Mesothelial cell of epicardium (in vitro differentiated cells): ENCODE results near the gene LTB4R2. TPM values are rescaled to one million over a fixed set of nuclear protein-coding genes. Genes with fewer than 3 reads are reported as not detected.

Experiments
- DNase-seq, 2 experiments: peaks; one replicate each; pipeline ENCODE4 v3.0.0; 2021; ENCODE audit warnings: low spot score in 2 of 2; ENCODE audit not compliant: unreplicated experiment in 2 of 2
- H3K27ac Mint-ChIP-seq: 2 replicates; pipeline ENCODE4 v1.8.0; 2021; ENCODE audit warnings: mixed read lengths
- H3K27me3 Mint-ChIP-seq: 2 replicates; pipeline ENCODE4 v1.8.0; 2021; ENCODE audit warnings: low read depth, mixed read lengths
- H3K36me3 Mint-ChIP-seq: 2 replicates; pipeline ENCODE4 v1.8.0; 2021; ENCODE audit warnings: mixed read lengths
- H3K4me1 Mint-ChIP-seq: 2 replicates; pipeline ENCODE4 v1.8.0; 2021; ENCODE audit warnings: mixed read lengths
- H3K4me3 Mint-ChIP-seq: 2 replicates; pipeline ENCODE4 v1.8.0; 2021; ENCODE audit warnings: mild to moderate bottlenecking, moderate library complexity, mixed read lengths
- H3K9me3 Mint-ChIP-seq: 2 replicates; pipeline ENCODE4 v1.8.0; 2021; ENCODE audit warnings: mixed read lengths
- CTCF ChIP-seq: fragments of 200-600 bp; sonication (generic); IDR thresholded peaks from one replicate; pipeline ENCODE4 v1.5.0; 2021; ENCODE audit warnings: antibody characterized with exemption; ENCODE audit not compliant: unreplicated experiment
- total RNA-seq: library from RNA; stranded (reverse); gene quantifications from 3 replicates; pipeline ENCODE4 v1.2.1, GENCODE V29; 2021

The LTB4R2 gene
- total RNA-seq, 1 donor from 2014 or later = 14.9 TPM

- peaks cover 88% of the 10 kb centered on the region for H3K27me3 Mint-ChIP-seq
- H3K27ac Mint-ChIP-seq = no peak within 1 kb of the TSS
- DNase-seq = no peak
- H3K4me3 Mint-ChIP-seq = peak within 1 kb of the TSS; percentile 63
- no peaks in the 10 kb centered on the region for H3K36me3 Mint-ChIP-seq
- H3K9me3 Mint-ChIP-seq = no peaks in the 10 kb centered on the region
- TF ChIP-seq CTCF = no peak
- H3K4me1 Mint-ChIP-seq = peaks cover 11% of the 10 kb centered on the region
Measured at GRCh38 chr14:24339284-24340151, 29.6 kb downstream of the LTB4R2 start, which contains the start of gene RIPK3. RIPK3 (minus strand) TSS chr14:24339991; CDS start chr14:24339826, 165 bp downstream.

GRCh38 chr14:24340606-24341005, 30.7 kb downstream of the LTB4R2 start:
- DNase-seq = no peak
- H3K36me3 Mint-ChIP-seq = no peaks in the 10 kb centered on the region
- no peak overlapping the region for H3K27ac Mint-ChIP-seq
- no peak overlapping the region for H3K4me3 Mint-ChIP-seq
- peaks cover 4% of the 10 kb centered on the region for H3K4me1 Mint-ChIP-seq
- TF ChIP-seq CTCF = no peak
- H3K9me3 Mint-ChIP-seq = no peaks in the 10 kb centered on the region
- peaks cover 87% of the 10 kb centered on the region for H3K27me3 Mint-ChIP-seq

GRCh38 chr14:24342889-24343288, 32.9 kb downstream of the LTB4R2 start:
- peaks cover 80% of the 10 kb centered on the region for H3K27me3 Mint-ChIP-seq
- no peaks in the 10 kb centered on the region for H3K9me3 Mint-ChIP-seq
- peaks cover 4% of the 10 kb centered on the region for H3K4me1 Mint-ChIP-seq
- no peak overlapping the region for H3K4me3 Mint-ChIP-seq
- H3K36me3 Mint-ChIP-seq = no peaks in the 10 kb centered on the region
- DNase-seq = no peak
- TF ChIP-seq CTCF = no peak
- H3K27ac Mint-ChIP-seq = no peak overlapping the region

- H3K27ac Mint-ChIP-seq = no peak overlapping the region
- peaks cover 74% of the 10 kb centered on the region for H3K27me3 Mint-ChIP-seq
- no peak for TF ChIP-seq CTCF
- H3K4me3 Mint-ChIP-seq = no peak overlapping the region
- H3K4me1 Mint-ChIP-seq = peaks cover 4% of the 10 kb centered on the region
- H3K36me3 Mint-ChIP-seq = no peaks in the 10 kb centered on the region
- no peaks in the 10 kb centered on the region for H3K9me3 Mint-ChIP-seq
- DNase-seq = no peak
Measured at GRCh38 chr14:24343795-24344660, 34.1 kb downstream of the LTB4R2 start.

- H3K27ac Mint-ChIP-seq = no peak overlapping the region
- peaks cover 78% of the 10 kb centered on the region for H3K27me3 Mint-ChIP-seq
- no peak for DNase-seq
- no peaks in the 10 kb centered on the region for H3K9me3 Mint-ChIP-seq
- H3K36me3 Mint-ChIP-seq = no peaks in the 10 kb centered on the region
- H3K4me3 Mint-ChIP-seq = no peak overlapping the region
- H3K4me1 Mint-ChIP-seq = no peaks in the 10 kb centered on the region
- no peak for TF ChIP-seq CTCF
Measured at GRCh38 chr14:24347134-24347533, 37.2 kb downstream of the LTB4R2 start.
